ENCODE measurements around the gene MTA1.
A peak's percentile ranks its signal among the peaks of the same experiment; 100 is the strongest.

Gene MTA1

DNA sequence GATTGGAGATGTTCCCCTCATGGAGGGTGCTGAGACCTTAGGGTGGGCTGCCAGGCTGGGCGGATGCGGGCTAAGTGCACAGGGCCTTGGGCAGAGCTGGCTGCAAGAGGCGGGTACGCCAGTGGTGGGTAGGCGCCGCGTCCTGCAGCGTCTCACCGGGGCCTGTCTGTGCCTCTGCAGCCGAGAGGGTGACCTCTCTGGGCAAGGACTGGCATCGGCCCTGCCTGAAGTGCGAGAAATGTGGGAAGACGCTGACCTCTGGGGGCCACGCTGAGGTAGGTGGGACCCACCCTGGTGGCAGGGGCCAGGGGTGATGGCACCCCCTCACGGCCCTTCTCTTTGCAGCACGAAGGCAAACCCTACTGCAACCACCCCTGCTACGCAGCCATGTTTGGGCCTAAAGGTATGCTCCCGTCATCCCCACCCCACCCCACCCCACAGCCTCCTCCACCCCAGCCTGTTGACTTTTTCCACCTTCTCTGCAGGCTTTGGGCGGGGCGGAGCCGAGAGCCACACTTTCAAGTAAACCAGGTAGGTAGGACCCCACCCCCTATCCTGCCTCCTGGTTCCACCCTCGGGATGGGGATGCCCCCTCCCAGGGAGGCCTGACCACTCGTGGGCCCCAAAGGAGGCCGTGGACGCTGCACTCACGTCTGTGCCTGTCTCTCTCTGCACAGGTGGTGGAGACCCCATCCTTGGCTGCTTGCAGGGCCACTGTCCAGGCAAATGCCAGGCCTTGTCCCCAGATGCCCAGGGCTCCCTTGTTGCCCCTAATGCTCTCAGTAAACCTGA, 68.6 kb downstream of the MTA1 start:
- H3K27ac ChIP-seq = peak overlapping the region; percentile 58; the same call in 1 of the 2 replicates
- H3K36me3 ChIP-seq = peaks cover 8% of the 10 kb centered on the region
- peaks cover 36% of the 10 kb centered on the region for H4K20me1 ChIP-seq
- H3K4me3 ChIP-seq = peak overlapping the region; percentile 72
- H3K27me3 ChIP-seq = peaks cover 40% of the 10 kb centered on the region
- H3K9ac ChIP-seq = peak overlapping the region; percentile 72
- H3K4me1 ChIP-seq = peaks cover 76% of the 10 kb centered on the region
- TF ChIP-seq Cebpa-rat (IDR thresholded peaks at IDR 0.05) = no peak
- no peaks in the 10 kb centered on the region for H3K9me3 ChIP-seq
- peak overlapping the region; percentile 100 for H3K4me2 ChIP-seq

GRCh38 chr14:105488781-105489541, 69.3 kb downstream of the MTA1 start:
- Histone ChIP-seq H3K4me1 (peaks cover 68% of the 10 kb centered on the region), H3K9ac (0 out of 2 replicates have a peak overlapping the region, but pooled peaks have one; percentile 46)

GRCh38 chr14:105489542-105490266, 70.1 kb downstream of the MTA1 start:
- peaks cover 60% of the 10 kb centered on the region for H3K4me1 ChIP-seq
- TF ChIP-seq Cebpa-rat (IDR thresholded peaks at IDR 0.05) = no peak
- H4K20me1 ChIP-seq = peaks cover 34% of the 10 kb centered on the region
- peak overlapping the region; percentile 100 for H3K4me2 ChIP-seq
- peak overlapping the region; percentile 81 for H3K27ac ChIP-seq
- peak overlapping the region; percentile 82 for H3K9ac ChIP-seq
- peak overlapping the region; percentile 75 for H3K4me3 ChIP-seq
- peaks cover 20% of the 10 kb centered on the region for H3K36me3 ChIP-seq
- no peaks in the 10 kb centered on the region for H3K9me3 ChIP-seq
- H3K27me3 ChIP-seq = peaks cover 40% of the 10 kb centered on the region

More at GRCh38 chr14:105488781-105489541, 69.3 kb downstream of the MTA1 start:
- no peak for TF ChIP-seq Cebpa-rat (IDR thresholded peaks at IDR 0.05)
- Histone ChIP-seq H3K36me3 (peaks cover 13% of the 10 kb centered on the region), H3K4me3 (peak overlapping the region; percentile 75), H4K20me1 (peaks cover 34% of the 10 kb centered on the region), H3K27me3 (peaks cover 40% of the 10 kb centered on the region), H3K27ac (0 out of 2 replicates have a peak overlapping the region, but pooled peaks have one; percentile 6), H3K4me2 (peak overlapping the region; percentile 100), H3K9me3 (no peaks in the 10 kb centered on the region)

- peak overlapping the region; percentile 82 for H3K9ac ChIP-seq
- peaks cover 23% of the 10 kb centered on the region for H3K36me3 ChIP-seq
- peaks cover 55% of the 10 kb centered on the region for H3K4me1 ChIP-seq
- H3K9me3 ChIP-seq = no peaks in the 10 kb centered on the region
- H3K27me3 ChIP-seq = peaks cover 37% of the 10 kb centered on the region
- H3K4me3 ChIP-seq = peak overlapping the region; percentile 75
- peak overlapping the region; percentile 81 for H3K27ac ChIP-seq
- H3K4me2 ChIP-seq = peak overlapping the region; percentile 100
- no peak for TF ChIP-seq Cebpa-rat (IDR thresholded peaks at IDR 0.05)
- H4K20me1 ChIP-seq = peaks cover 34% of the 10 kb centered on the region
Observed at GRCh38 chr14:105490267-105490571, 70.6 kb downstream of the MTA1 start.

DNA sequence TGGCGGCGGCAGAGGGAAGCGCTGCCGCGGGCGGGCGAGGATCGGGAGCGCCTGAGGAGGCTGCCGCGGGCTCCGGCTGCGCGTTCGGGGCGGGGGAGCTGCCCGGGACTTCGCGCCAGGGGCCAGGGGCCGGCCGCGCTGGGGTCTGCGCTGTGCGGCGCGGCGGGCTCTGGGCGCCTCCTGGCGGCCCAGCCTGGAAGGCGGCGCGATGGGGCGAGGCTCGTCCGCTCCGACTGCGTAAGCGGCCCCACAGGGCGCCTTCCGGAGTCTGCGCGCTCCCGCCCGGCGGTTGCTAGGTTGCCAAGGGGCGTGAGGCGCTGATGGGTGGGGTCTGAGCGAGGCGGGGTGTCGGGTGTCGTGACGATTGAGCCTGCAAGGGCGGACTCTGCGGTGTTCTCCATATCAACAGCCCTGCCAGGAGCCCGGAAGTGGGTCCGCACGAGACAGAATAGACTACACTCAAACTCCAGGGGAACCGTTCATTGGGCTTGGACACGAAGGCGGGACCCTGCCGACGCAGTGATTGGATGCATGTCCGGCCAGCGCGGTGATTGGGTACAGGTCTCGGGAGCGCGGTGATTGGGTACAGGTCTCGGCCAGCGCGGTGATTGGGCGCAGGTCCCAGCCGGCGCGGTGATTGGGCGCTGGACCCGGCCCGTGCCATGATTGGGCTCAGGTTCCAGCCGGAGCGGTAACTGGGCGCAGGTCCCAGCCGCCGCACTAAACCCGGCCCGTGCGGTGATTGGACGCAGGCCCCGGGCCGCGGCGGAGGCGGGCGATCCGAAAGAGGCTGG, 71.1 kb downstream of the MTA1 start, which contains the start of gene TEDC1:
Gene TEDC1, plus strand, starts transcription at position 675 of the 794 bp plus-strand sequence. CDS start 130 bp downstream, outside the sequence.
- peak within 1 kb of the TSS; percentile 89 for H3K9ac ChIP-seq
- H3K27me3 ChIP-seq = peaks cover 32% of the 10 kb centered on the region
- peaks cover 28% of the 10 kb centered on the region for H3K36me3 ChIP-seq
- H3K9me3 ChIP-seq = no peaks in the 10 kb centered on the region
- H3K4me1 ChIP-seq = peaks cover 50% of the 10 kb centered on the region
- H3K4me3 ChIP-seq = peak within 1 kb of the TSS; percentile 94
- peaks cover 34% of the 10 kb centered on the region for H4K20me1 ChIP-seq
- TF ChIP-seq Cebpa-rat (IDR thresholded peaks at IDR 0.05) = no peak
- H3K27ac ChIP-seq = peak within 1 kb of the TSS; percentile 91
- peak within 1 kb of the TSS; percentile 100 for H3K4me2 ChIP-seq

DNA sequence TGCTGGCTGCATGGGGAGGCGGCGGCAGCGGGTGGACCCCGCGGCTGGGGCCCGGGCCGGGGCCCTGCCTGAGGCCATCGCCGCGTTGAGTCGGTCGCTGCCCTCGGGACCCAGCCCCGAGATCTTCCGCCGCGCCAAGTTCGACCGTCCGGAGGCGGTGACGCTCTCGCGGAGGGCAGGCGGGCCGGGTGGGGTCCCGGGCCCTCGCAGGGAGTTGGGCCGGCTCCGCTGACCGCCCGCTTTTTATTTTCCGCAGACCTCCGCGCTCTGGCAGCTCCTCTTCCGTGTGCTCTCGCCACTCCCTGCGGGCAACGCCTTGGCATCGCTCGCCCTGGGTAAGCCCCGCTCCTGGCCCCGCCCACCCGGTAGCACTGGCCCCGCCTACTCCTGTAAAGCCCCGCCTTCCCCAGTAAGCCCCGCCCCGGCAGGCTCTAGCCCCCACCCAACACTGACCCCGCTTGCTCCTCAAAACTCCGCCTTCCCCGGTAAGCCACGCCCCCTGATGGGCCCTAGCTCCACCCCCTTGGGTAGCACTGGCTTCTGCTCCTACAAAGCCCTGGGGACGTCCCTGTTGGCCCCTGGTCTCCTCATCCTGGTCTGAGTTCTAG, 71.8 kb downstream of the MTA1 start:
- Histone ChIP-seq H3K27ac (peak overlapping the region; percentile 91), H3K27me3 (peaks cover 25% of the 10 kb centered on the region), H4K20me1 (peaks cover 31% of the 10 kb centered on the region), H3K4me2 (peak overlapping the region; percentile 89), H3K4me3 (peak overlapping the region; percentile 94), H3K9ac (peak overlapping the region; percentile 89), H3K9me3 (no peaks in the 10 kb centered on the region), H3K4me1 (peaks cover 43% of the 10 kb centered on the region), H3K36me3 (peaks cover 28% of the 10 kb centered on the region)
- no peak for TF ChIP-seq Cebpa-rat (IDR thresholded peaks at IDR 0.05)

DNA sequence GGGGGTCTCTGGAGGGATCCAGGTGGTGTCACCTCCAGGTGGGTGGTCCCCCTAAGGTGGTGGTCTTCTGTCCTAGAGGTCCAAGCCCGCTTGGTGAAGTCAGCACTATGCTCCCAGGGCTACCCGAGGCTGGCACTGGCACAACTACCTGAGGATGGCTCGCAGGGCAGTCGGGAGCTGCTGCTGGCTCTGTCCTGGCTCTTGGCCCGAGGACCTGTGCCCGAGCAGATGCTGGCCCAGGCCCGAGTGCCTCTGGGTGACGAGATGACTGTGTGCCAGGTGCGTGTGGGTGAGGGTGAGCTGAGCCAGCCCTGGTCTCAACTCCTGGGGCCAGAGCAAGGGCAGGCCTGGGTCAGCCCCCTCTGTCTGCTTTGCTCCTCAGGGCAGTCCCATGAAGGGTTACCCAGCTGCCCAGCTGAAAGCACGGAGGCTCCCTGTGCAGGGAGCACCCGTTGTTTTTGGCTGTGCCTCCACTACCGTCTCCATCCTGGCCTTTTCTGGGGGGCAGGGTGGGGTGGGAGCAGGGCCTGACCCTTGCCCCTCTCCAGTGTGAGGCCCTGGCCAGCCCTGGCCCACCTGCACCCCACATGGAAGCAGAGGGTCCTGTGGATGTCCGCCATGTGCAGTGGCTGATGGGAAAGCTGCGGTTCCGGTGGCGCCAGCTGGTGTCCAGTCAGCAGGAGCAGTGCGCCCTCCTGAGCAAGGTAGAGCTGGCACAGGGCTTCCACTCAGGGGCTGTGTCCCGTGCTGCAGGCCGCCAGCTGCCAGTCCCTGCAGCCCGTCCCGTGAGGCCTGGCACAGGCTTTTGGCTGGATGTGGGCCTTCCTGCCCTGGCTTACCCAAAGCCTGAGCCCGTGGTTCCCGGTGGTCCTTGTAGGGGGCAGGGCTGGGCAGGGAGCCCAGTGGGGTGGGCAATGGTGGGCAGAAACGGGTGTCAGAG, 72.7 kb downstream of the MTA1 start:
- Histone ChIP-seq H3K36me3 (peaks cover 33% of the 10 kb centered on the region), H3K27me3 (peaks cover 16% of the 10 kb centered on the region), H3K4me3 (peak overlapping the region; percentile 94), H3K4me2 (peak overlapping the region; percentile 89), H3K27ac (no peak overlapping the region), H3K4me1 (peaks cover 34% of the 10 kb centered on the region), H3K9me3 (no peaks in the 10 kb centered on the region), H3K9ac (0 out of 2 replicates have a peak overlapping the region, but pooled peaks have one; percentile 32), H4K20me1 (peaks cover 30% of the 10 kb centered on the region)
- TF ChIP-seq Cebpa-rat (IDR thresholded peaks at IDR 0.05) = no peak

Data from BLaER1 (cell line).